H1 (cell line): ENCODE results near the gene PCDHB14. TPM values are rescaled to one million over a fixed set of nuclear protein-coding genes. Genes with fewer than 3 reads are reported as not detected.

Experiments
- CTCF ChIA-PET: fragments of 300-600 bp; sonication (Branson Sonifier 250); formaldehyde crosslinking; loops from one replicate; lab custom pipeline; 2021; ENCODE audit not compliant: partially characterized antibody; lab: Charles Lee
- POLR2A ChIA-PET: fragments of 300-600 bp; sonication (Branson Sonifier 250); formaldehyde crosslinking; loops from one replicate; lab custom pipeline; 2021; ENCODE audit warnings: inconsistent platforms; ENCODE audit not compliant: partially characterized antibody; lab: Charles Lee
- DNase-seq, 2 experiments: peaks; one replicate each; pipeline versions ENCODE4 v3.0.0 to v3.0.0-alpha.2; 2010 to 2022; ENCODE audit warnings: low spot score in 2 of 2, low read depth in 1 of 2, mixed read lengths in 1 of 2
- FAIRE-seq: peaks from 2 replicates; lab custom pipeline; 2011; peaks lifted over from hg19 to GRCh38; lab: Jason Lieb, UNC
- H2AFZ ChIP-seq: 2 replicates; pipeline ENCODE4 v1.8.1; 2012; ENCODE audit warnings: low read length, inconsistent platforms
- H2AK5ac ChIP-seq: 2 replicates; pipeline ENCODE4 v1.6.1; 2013; ENCODE audit warnings: low read depth, low read length
- H2BK120ac ChIP-seq: replicated peaks from 2 replicates; pipeline ENCODE3; 2013; ENCODE audit warnings: low read depth, low read length, inconsistent platforms
- H2BK12ac ChIP-seq: 2 replicates; pipeline ENCODE4 v1.6.1; 2013; ENCODE audit warnings: low read depth, low read length
- H2BK15ac ChIP-seq: 2 replicates; pipeline ENCODE4 v1.6.1; 2013; ENCODE audit warnings: low read length
- H2BK20ac ChIP-seq: 2 replicates; pipeline ENCODE4 v1.6.1; 2013; ENCODE audit warnings: low read length
- H2BK5ac ChIP-seq: 2 replicates; pipeline ENCODE4 v1.6.1; 2013; ENCODE audit warnings: low read depth, low read length
- H3K14ac ChIP-seq: 2 replicates; pipeline ENCODE4 v1.6.1; 2013; ENCODE audit warnings: inconsistent platforms; ENCODE audit not compliant: insufficient read length
- H3K18ac ChIP-seq: 2 replicates; pipeline ENCODE4 v1.6.1; 2013; ENCODE audit warnings: low read length; ENCODE audit errors: extremely low read depth
- H3K23ac ChIP-seq: 2 replicates; pipeline ENCODE4 v1.6.1; 2013; ENCODE audit warnings: inconsistent platforms; ENCODE audit not compliant: insufficient read length
- H3K23me2 ChIP-seq: 2 replicates; pipeline ENCODE4 v1.6.1; 2013; ENCODE audit warnings: low read depth, low read length
- H3K27ac ChIP-seq: 2 replicates; pipeline ENCODE4 v1.6.1; 2011; ENCODE audit warnings: low read depth, low read length, inconsistent platforms
- H3K27me3 ChIP-seq, 4 experiments: replicated peaks in 1 of 4; 1 replicate in 1 of 4; 2 replicates in 3 of 4; pipeline versions ENCODE4 v1.6.1 to v1.8.1; 2011 to 2013; ENCODE audit warnings: low read length in 3 of 4, mild to moderate bottlenecking in 3 of 4, inconsistent platforms in 2 of 4, mixed read lengths in 2 of 4, moderate library complexity in 1 of 4; ENCODE audit not compliant: control insufficient read depth in 3 of 4, insufficient read depth in 3 of 4; ENCODE audit errors: extremely low read depth in 1 of 4
- H3K36me3 ChIP-seq, 4 experiments: 2 replicates each; pipeline versions ENCODE4 v1.6.1 to v1.8.1; 2011 to 2013; ENCODE audit warnings: mild to moderate bottlenecking in 4 of 4, low read length in 3 of 4, moderate library complexity in 2 of 4, control low read depth in 1 of 4, inconsistent platforms in 1 of 4; ENCODE audit not compliant: insufficient read depth in 4 of 4, control insufficient read depth in 2 of 4
- H3K4ac ChIP-seq: replicated peaks from 2 replicates; pipeline ENCODE3; 2013; ENCODE audit warnings: low read length, low read depth, mixed read lengths, inconsistent platforms; ENCODE audit not compliant: insufficient read length
- H3K4me1 ChIP-seq, 4 experiments: replicated peaks in 1 of 4; 1 replicate in 1 of 4; 2 replicates in 3 of 4; pipeline versions ENCODE4 v1.6.1 to v1.8.1; 2011 to 2013; ENCODE audit warnings: low read length in 3 of 4, inconsistent platforms in 2 of 4, mixed read lengths in 1 of 4; ENCODE audit not compliant: insufficient read depth in 4 of 4, control insufficient read depth in 3 of 4
- H3K4me2 ChIP-seq, 2 experiments: 2 replicates each; pipeline versions ENCODE4 v1.6.1 to v1.8.1; 2011 to 2013; ENCODE audit warnings: low read depth in 2 of 2, low read length in 2 of 2, control low read depth in 1 of 2, inconsistent platforms in 1 of 2, mild to moderate bottlenecking in 1 of 2; ENCODE audit not compliant: insufficient read depth in 1 of 2
- H3K4me3 ChIP-seq, 4 experiments: fragments of 200-600, 300-600 bp in 1 of 4; sonication (generic), shearing (Covaris generic), sonication (Bioruptor Twin) in 1 of 4; 2 replicates each; pipeline versions ENCODE4 v1.5.1 to v1.8.1; 2011 to 2016; ENCODE audit warnings: low read length in 4 of 4, low read depth in 3 of 4, control low read depth in 2 of 4, inconsistent platforms in 2 of 4, mild to moderate bottlenecking in 2 of 4, mixed read lengths in 1 of 4, moderate library complexity in 1 of 4; ENCODE audit not compliant: insufficient read depth in 2 of 4; ENCODE audit errors: extremely low read depth in 1 of 4
- H3K56ac ChIP-seq: replicated peaks from 2 replicates; pipeline ENCODE3; 2013; ENCODE audit warnings: low read depth, mild to moderate bottlenecking, mixed read lengths, low read length, inconsistent platforms; ENCODE audit not compliant: insufficient read length
- H3K79me1 ChIP-seq: 2 replicates; pipeline ENCODE4 v1.6.1; 2013; ENCODE audit warnings: low read depth, low read length, control low read depth
- H3K79me2 ChIP-seq, 2 experiments: 2 replicates each; pipeline versions ENCODE4 v1.6.1 to v1.8.1; 2012 to 2013; ENCODE audit warnings: low read length in 2 of 2, mild to moderate bottlenecking in 2 of 2, inconsistent platforms in 1 of 2; ENCODE audit not compliant: insufficient read depth in 2 of 2, control insufficient read depth in 1 of 2
- H3K9ac ChIP-seq, 4 experiments: replicated peaks in 1 of 4; 1 replicate in 1 of 4; 2 replicates in 3 of 4; pipeline versions ENCODE4 v1.6.1 to v1.8.1; 2011 to 2013; ENCODE audit warnings: low read depth in 3 of 4, low read length in 3 of 4, control low read depth in 2 of 4, mild to moderate bottlenecking in 2 of 4, moderate library complexity in 2 of 4, inconsistent platforms in 1 of 4; ENCODE audit errors: extremely low read depth in 1 of 4
- H3K9me3 ChIP-seq, 2 experiments: 2 replicates each; pipeline versions ENCODE4 v1.6.1 to v1.8.1; 2012 to 2013; ENCODE audit warnings: mild to moderate bottlenecking in 2 of 2, moderate library complexity in 2 of 2, control low read depth in 1 of 2, inconsistent platforms in 1 of 2, low read depth in 1 of 2, low read length in 1 of 2, mixed read lengths in 1 of 2; ENCODE audit not compliant: insufficient read depth in 2 of 2
- H4K20me1 ChIP-seq, 2 experiments: replicated peaks in 1 of 2; 2 replicates each; pipeline versions ENCODE3 to v1.8.1; 2011 to 2013; ENCODE audit warnings: inconsistent platforms in 2 of 2, low read length in 2 of 2, mild to moderate bottlenecking in 1 of 2; ENCODE audit not compliant: insufficient read depth in 2 of 2, control insufficient read depth in 1 of 2
- H4K5ac ChIP-seq: 2 replicates; pipeline ENCODE4 v1.6.1; 2013; ENCODE audit warnings: low read length, low read depth, mixed read lengths, inconsistent platforms; ENCODE audit not compliant: insufficient read length
- H4K8ac ChIP-seq: 2 replicates; pipeline ENCODE4 v1.8.0; 2013; ENCODE audit warnings: mild to moderate bottlenecking, moderate library complexity, low read length, inconsistent platforms; ENCODE audit not compliant: insufficient read depth; ENCODE audit errors: extremely low read depth
- H4K91ac ChIP-seq: replicated peaks from 2 replicates; pipeline ENCODE3; 2013; ENCODE audit warnings: low read length, mixed read lengths, inconsistent platforms; ENCODE audit not compliant: insufficient read length
- RNF2 ChIP-seq: fragments of 200-900, 300-1000 bp; sonication (generic); IDR thresholded peaks from 2 replicates; pipeline ENCODE4 v1.7.1; 2016; ENCODE audit warnings: borderline replicate concordance, low read depth, mild to moderate bottlenecking, antibody characterized with exemption, low read length; ENCODE audit not compliant: poor library complexity, severe bottlenecking; ENCODE audit errors: missing control alignments
- TBP ChIP-seq: IDR thresholded peaks from 2 replicates; pipeline ENCODE4 v1.6.1; 2011; ENCODE audit warnings: low read depth, low read length, improper control_type of control experiment
- WGBS, 2 experiments: shearing (Covaris generic) in 1 of 2; methylation state at CpG; one replicate each; pipeline versions ENCODE4 v1.1.6 to v1.1.7; 2013 to 2015; ENCODE audit warnings: low lambda C conversion rate in 2 of 2, mixed read lengths in 2 of 2, inconsistent platforms in 1 of 2, low coverage in 1 of 2, missing lambda C conversion rate in 1 of 2; ENCODE audit not compliant: insufficient replicate concordance in 2 of 2, insufficient coverage in 1 of 2, insufficient read length in 1 of 2; ENCODE audit errors: extremely low coverage in 1 of 2, missing lambda C conversion rate in 1 of 2; 5-methylcytosine and 5-hydroxymethylcytosine counted together
- polyA plus RNA-seq, 7 experiments: library from polyadenylated mRNA; depleted of rRNA in 3 of 7; stranded (reverse) in 5 of 7; unstranded in 2 of 7; fragments of >200 nt in 5 of 7; fragments of 200-250 nt in 2 of 7; gene quantifications; 1 replicate in 5 of 7; 2 replicates in 1 of 7; 4 replicates in 1 of 7; pipeline versions ENCODE4 v1.2.1 to v1.2.3, GENCODE V29; 2011 to 2013; ENCODE audit warnings: missing spikeins in 2 of 7, mixed read lengths in 2 of 7
- total RNA-seq: library from RNA; stranded (reverse); fragmentation: NEBNext Ultra II Directional; extraction: Animal tissue kit (Norgen Biotek cat#: 25700); gene quantifications from 2 replicates; pipeline ENCODE4 v1.2.1, GENCODE V29; 2021

PCDHB14 gene
- total and polyA plus RNA-seq, 2 of the 8 experiments (the other 6 are each of a cell fraction or from before 2014, with no cell fraction given), result 2.7 TPM

DNA sequence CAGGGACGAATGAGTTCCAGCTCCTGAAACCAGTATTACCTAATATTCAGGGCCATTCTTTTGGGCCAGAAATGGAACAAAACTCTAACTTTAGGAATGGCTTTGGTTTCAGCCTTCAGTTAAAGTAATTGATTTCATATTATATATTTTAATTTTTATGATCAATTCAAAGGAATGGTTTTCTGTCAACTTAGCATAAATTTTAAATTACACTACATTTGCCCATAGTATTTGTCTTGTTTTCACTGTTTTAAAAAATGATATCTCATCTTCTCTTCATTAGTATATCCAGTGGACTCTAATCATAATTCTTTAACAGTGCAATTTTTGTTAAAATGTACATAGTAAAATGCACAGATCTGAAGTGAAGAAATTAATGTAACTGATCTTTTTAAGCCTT lies 42.8 kb upstream of the PCDHB14 start:
- WGBS, 2 experiments, result 87% methylated on average over 1 of the region's 1 CpG; no CpG with 5 or more reads in 1 of the 2 experiments
- H3K23me2 ChIP-seq, result no peaks in the 10 kb centered on the region
- no peaks in the 10 kb centered on the region for H3K27me3 ChIP-seq
- no peak overlapping the region for H3K14ac ChIP-seq
- no peak overlapping the region for H2BK120ac ChIP-seq
- ChIA-PET CTCF (interaction anchor here (1.1 to 3.4 kb wide), 4 partner anchors 11 to 233 kb away, joined by 3 to 44 read pairs (median 22); partner anchors contain the start of genes PCDHB10, PCDHB14 and PCDHGA10), POLR2A (no interaction called here)
- H2BK12ac ChIP-seq, result no peak overlapping the region
- no peaks in the 10 kb centered on the region for H3K36me3 ChIP-seq
- H4K91ac ChIP-seq, result no peak overlapping the region
- H3K4ac ChIP-seq, result no peak overlapping the region
- no peak overlapping the region for H3K56ac ChIP-seq
- H3K23ac ChIP-seq, result no peak overlapping the region
- no peak overlapping the region for H2BK15ac ChIP-seq
- no peak overlapping the region for H4K5ac ChIP-seq
- no peak overlapping the region for H3K9ac ChIP-seq
- H2BK20ac ChIP-seq, result no peak overlapping the region
- no peak overlapping the region for H3K27ac ChIP-seq
- no peak overlapping the region for H2AK5ac ChIP-seq
- DNase-seq, result no peak
- no peaks in the 10 kb centered on the region for H3K4me1 ChIP-seq
- no peaks in the 10 kb centered on the region for H3K79me1 ChIP-seq
- no peak overlapping the region for H3K18ac ChIP-seq
- no peak for FAIRE-seq
- no peaks in the 10 kb centered on the region for H3K79me2 ChIP-seq
- H3K4me3 ChIP-seq, result no peak overlapping the region
- no peak overlapping the region for H3K4me2 ChIP-seq
- no peak overlapping the region for H2BK5ac ChIP-seq
- no peak overlapping the region for H2AFZ ChIP-seq
- H4K8ac ChIP-seq, result no peak overlapping the region
- no peaks in the 10 kb centered on the region for H4K20me1 ChIP-seq
- H3K9me3 ChIP-seq, result no peaks in the 10 kb centered on the region; a peak in 1 of 4 replicates
- TF ChIP-seq RNF2 (no peak), TBP (no peak)
